Endodermal cell (in vitro differentiated cells): ENCODE data around the gene C16orf54. TPM values are rescaled to one million over a fixed set of nuclear protein-coding genes. Genes with fewer than 3 reads are reported as not detected.

Source experiments
- DNase-seq: peaks from one replicate; pipeline ENCODE4 v3.0.0-alpha.2; 2017
- H3K27ac ChIP-seq: 2 replicates; pipeline ENCODE4 v1.5.1; 2013; ENCODE audit warnings: mild to moderate bottlenecking, low read depth, low read length, moderate library complexity
- H3K27me3 ChIP-seq: 2 replicates; pipeline ENCODE4 v1.6.1; 2013; ENCODE audit warnings: mild to moderate bottlenecking, low read length, moderate library complexity; ENCODE audit not compliant: insufficient read depth, control insufficient read depth, poor library complexity, severe bottlenecking
- H3K36me3 ChIP-seq: 2 replicates; pipeline ENCODE4 v1.7.0; 2013; ENCODE audit warnings: mild to moderate bottlenecking, low read length, moderate library complexity; ENCODE audit not compliant: control insufficient read depth, insufficient read depth
- H3K4me1 ChIP-seq: one replicate; pipeline ENCODE4 v1.7.0; 2013; ENCODE audit warnings: low read length; ENCODE audit not compliant: control insufficient read depth, insufficient read depth
- H3K4me3 ChIP-seq: 2 replicates; pipeline ENCODE4 v1.5.1; 2013; ENCODE audit warnings: mild to moderate bottlenecking, low read length, moderate library complexity
- H3K9ac ChIP-seq: 2 replicates; pipeline ENCODE4 v1.6.1; 2013; ENCODE audit warnings: mild to moderate bottlenecking, low read length, moderate library complexity; ENCODE audit not compliant: poor library complexity, severe bottlenecking; ENCODE audit errors: extremely low read depth
- H3K9me3 ChIP-seq: 2 replicates; pipeline ENCODE4 v1.6.1; 2013; ENCODE audit warnings: mild to moderate bottlenecking, low read length, moderate library complexity; ENCODE audit not compliant: control insufficient read depth
- H3K27ac Mint-ChIP-seq: 2 replicates; pipeline ENCODE4 v1.8.0; 2020; ENCODE audit warnings: mixed read lengths
- H3K27me3 Mint-ChIP-seq: 2 replicates; pipeline ENCODE4 v1.8.0; 2021; ENCODE audit warnings: mild to moderate bottlenecking, mixed read lengths; ENCODE audit not compliant: insufficient read depth
- H3K36me3 Mint-ChIP-seq: 2 replicates; pipeline ENCODE4 v1.8.0; 2020; ENCODE audit warnings: low read depth, mixed read lengths
- H3K4me1 Mint-ChIP-seq: 2 replicates; pipeline ENCODE4 v1.8.0; 2020; ENCODE audit warnings: mixed read lengths
- H3K4me3 Mint-ChIP-seq: 2 replicates; pipeline ENCODE4 v1.8.0; 2020; ENCODE audit warnings: mild to moderate bottlenecking, moderate library complexity, mixed read lengths
- H3K9me3 Mint-ChIP-seq: 2 replicates; pipeline ENCODE4 v1.8.0; 2020; ENCODE audit warnings: mild to moderate bottlenecking, mixed read lengths
- WGBS, 2 experiments: methylation state at CpG; one replicate each; pipeline versions ENCODE4 v1.1.5 to v1.1.7; 2013; ENCODE audit warnings: missing lambda C conversion rate in 2 of 2, mixed read lengths in 1 of 2; ENCODE audit not compliant: insufficient coverage in 1 of 2, insufficient read length in 1 of 2; 5-methylcytosine and 5-hydroxymethylcytosine counted together
- total RNA-seq, 2 donors: library from RNA; stranded (reverse); fragmentation: NEBNext Ultra II Directional in 1 of 2; extraction: Animal tissue kit (Norgen Biotek cat#: 25700) in 1 of 2; gene quantifications; 2 replicates in 1 of 2; 3 replicates in 1 of 2; pipeline ENCODE4 v1.2.1, GENCODE V29; 2021
- TF ChIP-seq, protein P1 (sequence below): fragments of 200-600 bp; sonication (generic); conservative IDR thresholded peaks from 2 replicates; pipeline ENCODE4 v1.5.0; 2021; ENCODE audit warnings: antibody characterized with exemption, mild to moderate bottlenecking

Gene C16orf54
- total RNA-seq, 2 donors from 2014 or later: not detected

DNA sequence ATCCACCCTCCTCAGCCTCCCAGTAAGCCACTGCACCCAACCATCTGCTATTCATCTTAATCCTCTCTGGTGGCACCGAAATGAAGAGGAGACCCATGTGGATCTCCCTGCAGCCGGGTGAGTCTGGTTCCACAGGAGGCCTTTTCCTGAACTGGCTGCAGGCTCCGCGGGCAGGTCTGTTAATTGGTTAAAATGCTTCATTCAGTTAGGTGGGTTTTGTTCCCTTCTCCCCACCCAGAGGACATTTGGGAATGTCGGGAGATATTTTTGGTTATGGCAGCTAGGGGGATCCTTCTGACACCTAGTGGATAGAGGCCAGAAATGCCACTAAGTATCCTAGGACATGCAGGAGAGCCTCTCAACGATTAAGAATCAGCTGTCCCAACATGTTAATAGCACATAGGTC is 16.7 kb downstream of the C16orf54 start:
- no peak overlapping the region for H3K4me3 Mint-ChIP-seq
- TF ChIP-seq, protein P1, sequence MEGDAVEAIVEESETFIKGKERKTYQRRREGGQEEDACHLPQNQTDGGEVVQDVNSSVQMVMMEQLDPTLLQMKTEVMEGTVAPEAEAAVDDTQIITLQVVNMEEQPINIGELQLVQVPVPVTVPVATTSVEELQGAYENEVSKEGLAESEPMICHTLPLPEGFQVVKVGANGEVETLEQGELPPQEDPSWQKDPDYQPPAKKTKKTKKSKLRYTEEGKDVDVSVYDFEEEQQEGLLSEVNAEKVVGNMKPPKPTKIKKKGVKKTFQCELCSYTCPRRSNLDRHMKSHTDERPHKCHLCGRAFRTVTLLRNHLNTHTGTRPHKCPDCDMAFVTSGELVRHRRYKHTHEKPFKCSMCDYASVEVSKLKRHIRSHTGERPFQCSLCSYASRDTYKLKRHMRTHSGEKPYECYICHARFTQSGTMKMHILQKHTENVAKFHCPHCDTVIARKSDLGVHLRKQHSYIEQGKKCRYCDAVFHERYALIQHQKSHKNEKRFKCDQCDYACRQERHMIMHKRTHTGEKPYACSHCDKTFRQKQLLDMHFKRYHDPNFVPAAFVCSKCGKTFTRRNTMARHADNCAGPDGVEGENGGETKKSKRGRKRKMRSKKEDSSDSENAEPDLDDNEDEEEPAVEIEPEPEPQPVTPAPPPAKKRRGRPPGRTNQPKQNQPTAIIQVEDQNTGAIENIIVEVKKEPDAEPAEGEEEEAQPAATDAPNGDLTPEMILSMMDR: peak; percentile 85
- H3K9ac ChIP-seq: no peak overlapping the region
- H3K9me3 Mint-ChIP-seq: no peaks in the 10 kb centered on the region
- H3K9me3 ChIP-seq: no peaks in the 10 kb centered on the region
- H3K4me1 ChIP-seq: no peaks in the 10 kb centered on the region
- peaks cover 14% of the 10 kb centered on the region for H3K36me3 ChIP-seq
- no peak overlapping the region for H3K27ac ChIP-seq
- no peaks in the 10 kb centered on the region for H3K27me3 ChIP-seq
- WGBS, 2 experiments: 63 to 87% methylated on average over 2 to 6 of the region's 6 CpGs
- peak overlapping the region; percentile 72 for H3K27ac Mint-ChIP-seq
- DNase-seq: peak; percentile 70
- no peaks in the 10 kb centered on the region for H3K27me3 Mint-ChIP-seq
- peaks cover 41% of the 10 kb centered on the region for H3K36me3 Mint-ChIP-seq
- no peaks in the 10 kb centered on the region for H3K4me1 Mint-ChIP-seq
- no peak overlapping the region for H3K4me3 ChIP-seq

DNA sequence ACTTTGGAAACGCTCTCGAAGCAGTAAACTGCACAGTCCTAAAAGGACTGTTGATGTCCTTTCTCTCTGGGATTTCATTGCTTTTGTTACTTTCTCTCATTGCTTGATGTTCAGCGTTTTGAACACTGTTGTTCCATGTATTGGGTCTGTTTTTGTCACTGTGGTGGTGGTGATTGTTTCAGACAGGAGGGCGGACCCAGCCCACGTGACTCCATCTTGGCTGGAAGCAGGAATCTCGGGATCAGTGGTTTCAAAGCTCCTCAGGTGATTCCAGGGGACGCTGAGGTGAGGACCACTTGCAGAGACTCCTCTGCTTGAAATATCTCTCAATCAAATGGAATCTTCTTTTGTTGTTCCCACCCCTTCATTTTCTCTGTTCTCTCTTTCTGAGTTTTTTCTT is 18.3 kb downstream of the C16orf54 start:
- Histone ChIP-seq H3K4me3 (no peak overlapping the region), H3K9ac (no peak overlapping the region), H3K27me3 (no peaks in the 10 kb centered on the region), H3K4me1 (no peaks in the 10 kb centered on the region), H3K36me3 (peaks cover 14% of the 10 kb centered on the region), H3K27ac (no peak overlapping the region), H3K9me3 (no peaks in the 10 kb centered on the region)
- WGBS, 2 experiments: 89 to 96% methylated on average over 3 to 7 of the region's 7 CpGs
- Mint-ChIP-seq H3K4me3 (no peak overlapping the region), H3K27ac (no peak overlapping the region), H3K4me1 (no peaks in the 10 kb centered on the region), H3K27me3 (no peaks in the 10 kb centered on the region), H3K9me3 (no peaks in the 10 kb centered on the region), H3K36me3 (peaks cover 38% of the 10 kb centered on the region)
- TF ChIP-seq, protein P1: no peak
- DNase-seq: no peak

DNA sequence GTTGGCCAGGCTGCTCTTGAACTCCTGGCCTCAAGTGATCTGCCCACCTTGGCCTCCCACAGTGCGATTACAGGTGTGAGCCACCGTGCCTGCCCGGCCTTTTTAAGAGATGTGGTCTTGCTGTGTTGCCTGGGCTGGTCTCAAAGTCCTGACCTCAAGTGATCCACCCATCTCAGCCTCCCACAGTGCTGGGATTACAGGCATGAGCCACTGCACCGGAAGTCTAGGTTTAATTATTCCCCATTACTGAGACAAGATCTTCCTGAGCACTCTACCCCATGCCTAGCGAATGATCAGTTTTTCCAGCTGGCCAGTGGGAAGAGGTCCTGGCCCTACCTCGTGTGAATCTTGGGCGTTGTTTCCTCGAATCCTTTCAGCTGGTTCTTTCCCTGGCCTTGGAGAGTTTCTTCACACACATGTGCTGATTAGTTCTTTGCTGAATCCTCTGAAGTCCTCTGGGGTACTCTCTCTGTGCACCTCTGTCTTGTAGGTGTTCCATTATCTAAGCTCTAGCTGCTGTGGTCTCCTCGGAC is 18.9 kb downstream of the C16orf54 start:
- Histone ChIP-seq H3K27ac (no peak overlapping the region), H3K4me3 (no peak overlapping the region), H3K36me3 (peaks cover 13% of the 10 kb centered on the region), H3K9me3 (no peaks in the 10 kb centered on the region), H3K4me1 (no peaks in the 10 kb centered on the region), H3K9ac (no peak overlapping the region), H3K27me3 (no peaks in the 10 kb centered on the region)
- no peak for DNase-seq
- Mint-ChIP-seq H3K36me3 (peaks cover 34% of the 10 kb centered on the region), H3K4me3 (no peak overlapping the region), H3K9me3 (no peaks in the 10 kb centered on the region), H3K27ac (peak overlapping the region; percentile 67), H3K4me1 (no peaks in the 10 kb centered on the region), H3K27me3 (no peaks in the 10 kb centered on the region)
- TF ChIP-seq, protein P1: no peak
- WGBS, 2 experiments: 91 to 96% methylated on average over 9 of the region's 9 CpGs
